GM11168 (cell line): ENCODE data around the gene FBXW2.

Source experiments
- in situ Hi-C: fragments of 300-500 bp; cut with MboI; formaldehyde crosslinking; loops from one replicate; pipeline ENCODE4 v1.12.0; 2022; ENCODE audit warnings: low sequenced_read_pairs; ENCODE audit not compliant: unreplicated experiment

FBXW2 gene

DNA sequence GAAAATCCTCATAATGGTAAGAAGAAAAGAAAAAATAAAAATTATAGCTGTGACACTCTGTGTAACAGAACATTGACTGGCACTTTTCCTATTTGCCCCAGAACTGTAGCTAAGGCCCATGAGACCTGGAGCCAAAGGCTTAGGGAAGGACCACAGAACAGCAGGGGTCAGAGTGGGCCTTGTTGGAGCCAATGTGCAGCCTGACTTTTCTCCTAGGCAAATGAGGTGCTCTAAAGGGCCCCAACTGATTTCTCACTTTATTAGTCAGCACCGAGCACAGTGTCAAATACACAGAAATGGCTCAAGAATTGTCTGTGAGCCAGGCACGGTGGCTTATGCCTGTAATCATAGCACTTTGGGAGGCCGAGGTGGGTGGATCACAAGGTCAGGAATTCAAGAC lies 74.9 kb downstream of the FBXW2 start:
- in situ Hi-C loops, result no loop called here

DNA sequence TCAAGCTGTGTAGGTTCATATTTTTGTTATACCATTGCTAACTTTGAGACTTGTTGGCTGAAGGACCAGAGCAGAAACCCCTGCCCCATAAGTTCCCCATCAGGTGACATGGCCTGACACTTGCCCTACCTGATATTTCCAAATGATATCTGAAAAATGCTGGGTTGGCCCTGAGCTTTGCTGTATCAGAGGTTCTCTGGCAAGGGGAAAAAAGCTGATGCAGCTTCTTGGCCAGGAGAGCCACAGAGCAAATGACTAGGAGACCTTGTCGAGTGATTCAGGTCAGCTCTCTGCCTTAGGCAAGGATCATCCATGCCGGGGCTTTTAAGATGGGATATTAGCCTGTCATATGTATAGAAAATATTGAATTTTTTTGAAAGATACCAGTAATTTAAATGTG lies 76.0 kb downstream of the FBXW2 start:
- in situ Hi-C loops, result no loop called here

DNA sequence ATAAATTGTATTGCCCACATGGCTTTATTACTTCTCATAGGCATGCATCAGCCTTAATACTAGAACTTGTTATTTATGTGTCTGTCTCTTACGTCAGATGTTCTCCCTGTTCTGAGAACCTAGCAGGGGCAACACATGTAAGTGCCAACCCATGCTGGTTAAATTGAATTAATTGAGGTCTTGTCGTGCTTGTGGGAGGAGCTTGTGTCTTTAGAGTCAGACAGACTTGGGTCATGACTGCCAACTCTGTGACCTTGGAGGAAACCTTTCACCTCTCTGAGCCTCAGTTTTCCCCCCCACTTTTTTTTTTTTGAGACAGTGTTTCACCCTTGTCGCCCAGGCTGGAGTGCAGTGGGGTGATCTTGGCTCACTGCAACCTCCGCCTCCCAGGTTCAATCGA lies 76.7 kb downstream of the FBXW2 start:
- in situ Hi-C loops, result no loop called here

DNA sequence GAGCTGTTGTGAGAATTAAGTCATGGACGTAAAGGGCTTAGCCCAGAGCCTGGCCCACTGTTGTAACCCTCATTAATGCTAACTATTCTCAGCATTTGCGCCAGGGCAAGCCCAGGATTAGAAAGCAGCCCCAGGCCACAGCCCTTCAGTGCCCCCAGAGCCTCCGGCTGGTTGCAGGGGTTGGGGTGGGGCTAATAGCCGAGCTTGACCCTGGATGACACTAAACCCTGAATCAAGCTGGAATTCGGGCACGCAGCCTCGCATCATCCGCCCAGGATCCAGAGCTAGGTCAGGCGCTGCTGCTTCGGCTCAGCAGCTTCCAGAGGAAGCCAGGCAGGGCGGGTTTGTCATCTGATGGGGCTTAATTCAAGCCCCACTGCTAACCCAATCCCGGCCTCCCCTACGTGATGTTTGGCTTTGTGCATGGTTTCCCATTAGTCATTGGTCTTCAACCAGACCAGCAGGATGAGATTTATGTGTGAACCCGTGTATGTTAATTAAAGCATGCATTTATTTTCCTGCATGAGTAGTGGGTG lies 77.8 kb downstream of the FBXW2 start:
- in situ Hi-C loops, result no loop called here

DNA sequence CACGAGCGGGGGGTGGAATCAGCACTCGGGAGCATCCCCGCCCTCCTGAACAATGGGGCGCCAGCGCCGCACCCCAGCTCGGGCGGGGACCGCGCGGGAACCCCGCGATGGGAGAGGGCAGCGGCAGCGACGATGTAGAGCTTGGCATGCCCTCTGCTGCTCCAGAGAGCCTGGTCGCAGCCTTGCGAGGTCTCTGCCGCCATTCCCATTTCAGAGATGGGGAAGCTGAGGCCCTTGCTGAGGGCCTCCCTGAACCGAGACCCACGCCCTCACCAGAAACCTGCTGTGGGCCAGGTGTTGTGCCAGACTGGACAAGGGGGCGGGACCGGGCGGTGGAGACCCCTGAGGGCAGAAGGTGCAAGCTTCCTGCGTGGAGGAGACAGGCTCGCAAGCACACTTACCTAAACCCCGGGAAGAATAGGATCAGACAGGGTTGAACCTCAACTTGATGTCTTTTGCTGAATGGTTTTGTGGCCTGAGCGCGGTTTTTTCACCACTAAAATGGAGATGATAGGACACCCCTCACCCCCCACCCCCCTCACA lies 78.3 kb downstream of the FBXW2 start:
- in situ Hi-C loops, result no loop called here

DNA sequence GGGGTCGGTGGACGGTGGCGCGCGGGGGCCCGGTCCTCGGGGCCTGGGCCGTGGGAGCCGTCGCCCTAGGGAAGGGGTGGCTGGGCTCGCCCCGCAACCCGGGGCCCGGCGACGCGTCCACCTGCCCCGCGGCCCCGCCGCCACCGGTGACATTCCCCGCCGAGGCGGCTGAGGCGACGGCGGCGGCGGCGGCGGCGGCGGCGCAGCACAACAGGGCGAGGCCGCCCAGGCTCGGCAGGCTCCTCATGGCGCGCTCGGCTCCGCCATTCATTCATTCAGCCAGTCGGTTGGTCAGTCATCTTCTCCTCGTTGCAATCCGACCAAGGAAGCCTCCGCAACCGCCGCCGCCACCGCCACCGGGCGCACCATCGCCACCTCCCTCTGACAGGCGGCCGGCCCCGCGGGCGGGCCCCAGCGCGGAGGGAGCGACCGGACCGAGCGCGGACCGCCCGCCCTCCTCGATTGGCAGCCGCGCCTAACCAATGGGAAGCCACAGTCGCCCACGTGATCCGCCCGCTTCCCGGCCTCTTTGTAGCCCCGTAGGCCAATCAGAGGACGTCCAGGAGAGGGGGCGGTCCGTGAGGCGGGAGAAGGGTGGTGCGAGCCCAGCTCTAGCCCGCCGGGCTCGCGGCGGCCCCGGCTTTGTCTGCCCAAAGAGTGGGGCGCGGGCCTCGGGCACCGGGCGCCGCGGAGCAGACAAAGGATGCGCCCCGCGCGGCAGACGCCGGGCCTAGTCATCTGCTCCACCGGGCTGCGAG lies 78.9 kb downstream of the FBXW2 start, which contains the start of gene MEGF9:
MEGF9 (minus strand) TSS at position 383 of the 758 bp plus-strand sequence; CDS start at position 271, 112 bp downstream.
- in situ Hi-C loops, result no loop called here

DNA sequence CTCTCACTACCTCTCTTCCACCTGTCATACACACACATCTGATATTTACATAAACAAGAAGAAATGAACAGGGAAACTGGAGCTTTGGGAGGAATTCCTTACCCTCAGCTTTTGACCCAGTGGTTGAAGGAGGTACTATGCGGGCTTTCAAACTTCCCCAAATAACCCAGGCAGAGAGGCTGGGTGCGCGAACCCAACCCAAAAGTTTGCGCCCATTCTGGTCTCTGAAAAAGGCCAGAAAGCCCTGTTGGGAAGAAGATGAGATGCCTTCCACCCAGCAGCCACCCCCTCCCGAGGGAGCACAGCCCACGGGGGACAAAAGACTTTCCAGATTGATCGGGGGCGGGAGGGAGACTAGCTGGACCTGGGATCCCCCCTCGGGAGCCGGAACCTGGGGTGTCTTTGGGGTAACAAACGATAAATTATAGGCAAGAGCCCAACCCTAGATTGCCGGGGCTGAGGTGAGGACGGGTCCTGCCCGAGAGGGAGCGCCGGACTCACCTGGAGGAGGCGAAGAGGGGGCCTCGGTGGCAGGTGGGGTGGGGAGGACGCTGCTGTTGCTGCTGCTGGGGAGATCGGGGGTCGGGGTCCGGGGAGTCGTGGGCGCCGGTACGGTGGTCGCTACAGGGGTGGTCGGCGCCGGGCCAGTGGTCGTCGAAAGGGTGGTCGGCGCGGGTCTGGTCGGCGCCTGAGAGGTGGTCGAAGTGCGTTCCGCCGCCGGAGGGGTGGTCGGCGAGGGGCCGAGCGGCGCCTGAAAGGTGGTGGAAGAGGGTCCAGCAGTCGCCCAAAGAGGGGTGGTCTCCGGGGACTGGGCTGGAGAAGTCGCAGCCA lies 79.7 kb downstream of the FBXW2 start:
- in situ Hi-C loops, result no loop called here

DNA sequence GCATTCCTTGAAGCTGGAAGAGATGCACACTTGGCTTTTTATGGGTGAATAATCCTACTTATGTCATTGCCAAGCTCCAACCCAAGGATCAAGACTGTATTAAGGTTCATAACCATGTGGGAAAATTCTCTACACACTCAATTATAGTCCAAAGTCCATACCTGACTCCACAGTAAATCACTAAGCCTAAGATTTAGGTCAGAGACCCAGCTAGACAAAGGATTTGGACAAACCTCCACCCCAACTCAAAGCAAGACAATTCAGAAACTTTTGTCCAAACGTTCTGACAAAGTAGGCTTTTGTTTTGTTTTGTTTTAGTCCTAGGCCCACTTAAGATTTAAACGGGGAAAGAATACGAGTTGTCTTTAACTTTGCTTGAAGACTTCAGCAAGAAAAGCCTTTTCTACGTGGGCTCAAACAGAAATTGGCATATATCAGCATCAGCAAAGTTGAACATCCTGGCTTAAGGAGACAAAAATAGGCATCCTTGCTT lies 80.6 kb downstream of the FBXW2 start:
- in situ Hi-C loops, result no loop called here

DNA sequence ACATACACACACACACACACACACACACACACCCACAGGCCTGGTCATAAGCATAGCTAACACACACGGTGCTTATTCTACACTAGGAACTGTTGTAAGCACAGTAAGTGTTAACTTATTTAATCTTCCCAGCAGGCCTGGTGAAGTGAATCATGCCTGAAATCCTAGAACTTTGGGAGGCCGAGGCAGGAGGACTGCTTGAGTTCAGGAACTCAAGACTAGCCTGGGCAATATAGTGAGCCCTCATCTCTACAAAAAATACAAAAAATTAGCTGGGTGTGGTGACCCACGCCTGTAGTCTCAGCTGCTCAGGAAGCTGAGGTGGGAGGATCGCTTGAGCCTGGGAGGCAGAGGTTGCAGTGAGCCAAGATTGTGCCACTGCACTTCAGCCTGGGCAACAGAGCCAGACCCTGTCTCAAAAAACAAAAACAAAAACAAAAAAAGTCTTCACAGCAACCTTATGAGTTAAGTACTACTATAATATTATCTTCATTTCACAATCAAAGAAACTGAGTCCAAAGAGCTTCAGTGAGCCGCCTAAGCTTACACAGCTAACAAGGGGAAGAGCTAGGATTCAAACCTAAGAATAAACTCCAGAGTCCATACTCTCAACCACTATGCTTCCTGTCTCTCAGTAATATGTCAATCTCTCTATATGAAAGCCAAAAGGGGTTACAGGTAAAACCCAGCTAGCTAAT lies 81.2 kb downstream of the FBXW2 start:
- in situ Hi-C loops, result no loop called here

DNA sequence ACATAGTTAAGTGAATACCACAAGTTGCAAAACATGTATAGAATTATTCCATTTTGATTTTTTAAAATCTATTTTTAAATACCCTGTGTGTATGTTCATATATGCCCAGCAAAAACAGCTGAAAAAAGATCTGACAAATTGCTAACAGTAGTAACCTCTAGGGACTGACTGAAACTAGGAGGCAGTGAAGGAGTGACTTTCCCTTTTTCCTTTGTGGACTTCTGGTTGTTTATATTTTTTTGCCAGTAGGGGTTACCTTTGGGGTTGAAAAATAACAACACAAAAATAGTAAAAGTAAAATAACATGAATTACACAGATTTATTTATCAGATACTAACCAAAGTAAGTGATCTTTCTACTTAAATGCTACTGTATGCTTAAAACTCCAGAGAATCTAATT lies 81.9 kb downstream of the FBXW2 start:
- in situ Hi-C loops, result no loop called here

DNA sequence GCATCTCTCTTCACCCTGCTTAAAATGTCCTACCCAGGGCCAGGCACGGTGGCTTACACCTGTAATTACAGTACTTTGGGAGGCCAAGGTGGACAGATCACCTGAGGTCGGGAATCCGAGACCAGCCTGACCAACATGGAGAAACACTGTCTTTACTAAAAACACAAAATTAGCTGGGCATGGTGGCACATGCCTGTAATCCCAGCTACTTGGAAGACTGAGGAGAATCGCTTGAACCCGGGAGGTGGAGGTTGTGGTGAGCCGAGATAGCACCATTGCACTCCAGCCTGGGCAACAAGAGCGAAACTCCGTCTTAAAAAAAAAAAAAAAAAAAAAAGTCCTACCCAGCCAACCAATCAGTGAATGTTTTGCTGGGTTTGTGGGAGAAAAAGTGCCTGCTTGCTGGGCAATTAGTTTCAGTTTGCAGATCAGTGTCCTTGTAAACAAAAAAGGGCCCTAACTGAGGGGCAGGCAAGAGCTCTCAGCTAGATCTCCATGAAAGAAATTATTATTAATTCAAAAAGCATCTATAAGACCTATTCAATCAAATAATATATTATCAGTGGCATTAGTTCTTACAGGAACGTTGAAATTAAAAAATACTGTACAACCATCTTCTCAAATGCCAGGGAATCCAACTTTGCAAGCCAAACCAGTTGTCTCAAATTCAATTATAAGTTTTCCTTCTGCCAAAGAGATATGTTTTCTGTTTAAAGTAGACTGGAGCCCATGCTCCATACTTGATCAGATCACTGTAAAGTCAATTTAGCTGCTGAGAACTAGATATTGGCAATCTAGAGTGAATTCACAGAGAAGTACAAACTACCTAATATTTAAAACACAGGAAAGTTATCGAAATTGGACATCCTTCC lies 82.9 kb downstream of the FBXW2 start:
- in situ Hi-C loops, result no loop called here

DNA sequence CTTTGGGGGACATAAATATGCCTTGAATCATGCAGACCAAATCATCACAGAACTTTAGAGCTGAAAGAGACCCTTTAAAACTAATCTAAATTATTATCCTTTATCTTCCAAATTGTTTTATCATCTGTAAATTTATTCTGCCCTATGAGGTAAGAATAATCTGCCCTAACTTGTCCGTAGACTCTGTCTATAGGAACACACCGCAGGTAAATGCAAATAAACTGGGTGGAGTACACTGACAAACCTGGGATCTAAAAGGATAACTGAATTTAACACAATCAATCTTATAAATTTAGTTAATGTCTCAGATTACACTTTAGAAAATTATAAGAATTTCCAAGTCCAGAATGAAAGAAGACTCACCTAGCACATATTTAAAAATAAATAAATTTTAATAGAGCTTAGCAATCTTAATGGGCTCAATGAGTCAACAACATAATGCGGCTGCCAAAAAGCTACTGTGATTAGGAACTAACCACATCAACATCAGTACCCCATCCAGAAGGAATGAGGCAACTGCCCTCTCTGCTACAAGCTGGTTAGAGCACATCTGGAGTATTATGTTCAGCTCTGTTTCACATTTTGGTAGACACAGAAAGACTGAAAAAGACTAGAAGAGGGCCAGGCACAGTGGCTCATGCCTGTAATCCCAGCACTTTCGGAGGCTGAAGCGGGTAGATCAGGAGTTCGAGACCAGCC lies 84.5 kb downstream of the FBXW2 start:
- in situ Hi-C loops, result no loop called here

DNA sequence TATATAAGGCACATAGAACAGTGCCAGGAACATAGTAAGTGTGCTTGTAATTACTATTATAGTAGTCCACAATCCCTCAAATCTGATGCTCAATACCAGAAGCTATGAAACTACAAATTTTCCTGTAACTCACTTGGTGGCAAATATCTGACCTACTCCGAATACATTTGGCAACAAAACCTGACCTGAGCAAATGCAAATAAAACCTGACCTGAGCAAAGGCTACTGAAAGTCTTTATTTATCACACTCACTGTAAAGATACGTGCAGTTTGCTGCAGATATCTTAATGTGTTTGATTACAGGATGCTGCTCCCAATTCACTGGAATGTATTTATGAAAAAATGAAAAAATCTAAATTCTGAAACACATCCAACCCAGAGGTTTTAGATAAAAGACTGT lies 86.0 kb downstream of the FBXW2 start:
- in situ Hi-C loops, result no loop called here
